NCI-H748 (cell line): ENCODE results near the gene IGFLR1.

ENCODE experiments used
- DNase-seq: peaks from one replicate; lab custom pipeline; 2025; ENCODE audit not compliant: unreplicated experiment; lab: John Stamatoyannopoulos, UW

Gene IGFLR1

GRCh38 chr19:35740423-35741202 is 1.6 kb downstream of the IGFLR1 start:
- DNase-seq = peak; percentile 100

- DNase-seq = no peak
Observed at GRCh38 chr19:35740108-35740422, 2.2 kb downstream of the IGFLR1 start.

GRCh38 chr19:35739275-35740107 is 2.8 kb downstream of the IGFLR1 start:
- no peak for DNase-seq

GRCh38 chr19:35738887-35739229 is 3.4 kb downstream of the IGFLR1 start:
- DNase-seq = no peak

GRCh38 chr19:35738021-35738886 is 4.0 kb downstream of the IGFLR1 start:
- DNase-seq = no peak

- no peak for DNase-seq
Observed at GRCh38 chr19:35736913-35737886, 5.1 kb downstream of the IGFLR1 start.

- DNase-seq = no peak
Observed at GRCh38 chr19:35734889-35735288, 7.4 kb downstream of the IGFLR1 start.

GRCh38 chr19:35734273-35734672 is 8.0 kb downstream of the IGFLR1 start:
- no peak for DNase-seq

GRCh38 chr19:35733180-35734125 is 8.8 kb downstream of the IGFLR1 start:
- DNase-seq = no peak

GRCh38 chr19:35732540-35733179 is 9.6 kb downstream of the IGFLR1 start:
- DNase-seq = no peak

GRCh38 chr19:35731779-35732405 is 10.4 kb downstream of the IGFLR1 start:
- no peak for DNase-seq

GRCh38 chr19:35731353-35731752 is 10.9 kb downstream of the IGFLR1 start:
- no peak for DNase-seq

- no peak for DNase-seq
Observed at GRCh38 chr19:35730326-35730725, 11.9 kb downstream of the IGFLR1 start.

- no peak for DNase-seq
Observed at GRCh38 chr19:35729763-35730162, 12.5 kb downstream of the IGFLR1 start.

GRCh38 chr19:35729021-35729420 is 13.2 kb downstream of the IGFLR1 start:
- DNase-seq = no peak

GRCh38 chr19:35727956-35728706 is 14.1 kb downstream of the IGFLR1 start:
- no peak for DNase-seq

- DNase-seq = no peak
Observed at GRCh38 chr19:35727053-35727955, 14.9 kb downstream of the IGFLR1 start.
